Measurements from ENCODE around the gene CENPX. TPM values are rescaled to one million over a fixed set of nuclear protein-coding genes. Genes with fewer than 3 reads are reported as not detected.

The CENPX gene
- total and polyA plus RNA-seq, 2 of the 13 experiments (the other 11 are each of a cell fraction or from before 2014, with no cell fraction given), result 92.7 to 170 TPM

- TF ChIP-seq DZIP1 (CRISPR knock-in tag; IDR thresholded peaks at IDR 0.05), result no peak
- TF ChIP-seq ZNF580 (CRISPR knock-in tag; IDR thresholded peaks at IDR 0.05; ENCODE audit: borderline replicate concordance, low read depth), result no peak
- no peak for TF ChIP-seq ZMYM2 (CRISPR knock-in tag; IDR thresholded peaks at IDR 0.05)
- no peak for TF ChIP-seq SMARCE1 (IDR thresholded peaks at IDR 0.05; ENCODE audit: borderline replicate concordance)
- TF ChIP-seq KLF13 (CRISPR knock-in tag; IDR thresholded peaks at IDR 0.05), result no peak
- TF ChIP-seq PAXIP1 (CRISPR knock-in tag; conservative IDR thresholded peaks at IDR 0.05), result no peak
- TF ChIP-seq SP1 (IDR thresholded peaks at IDR 0.05), result no peak
- TF ChIP-seq SP1 (CRISPR knock-in tag; IDR thresholded peaks at IDR 0.05), result no peak; the same call in 1 of the 2 replicates
- TF ChIP-seq ZNF468 (CRISPR knock-in tag; IDR thresholded peaks at IDR 0.05), result 0 out of 2 replicates have a peak, but pooled peaks have one; percentile 45
- no peak for TF ChIP-seq ZNF10 (CRISPR knock-in tag; IDR thresholded peaks at IDR 0.05; ENCODE audit: borderline replicate concordance, low read depth)
- no peak for TF ChIP-seq ZNF589 (CRISPR knock-in tag; conservative IDR thresholded peaks at IDR 0.05)
- TF ChIP-seq MZF1 (CRISPR knock-in tag; IDR thresholded peaks at IDR 0.05; ENCODE audit: borderline replicate concordance), result no peak
- TF ChIP-seq MTF2 (CRISPR knock-in tag; IDR thresholded peaks at IDR 0.05; ENCODE audit: borderline replicate concordance), result no peak
- peak; percentile 16; the same call in 1 of the 2 replicates for TF ChIP-seq GZF1 (CRISPR knock-in tag; IDR thresholded peaks at IDR 0.05)
Observed at GRCh38 chr17:82050761-82051641, 28.3 kb upstream of the CENPX start (continued).

All from HepG2 (cell line).